A549 (cell line): ENCODE data around the gene CNST. TPM values are rescaled to one million over a fixed set of nuclear protein-coding genes. Genes with fewer than 3 reads are reported as not detected.

Experiments used
- ATAC-seq, 2 experiments: fragments of 200-7000 bp in 1 of 2; fragments of >200 bp in 1 of 2; cut with Nextera tagmentation in 1 of 2; cut with Tn5 transposase in 1 of 2; 3 replicates each; pipeline versions ENCODE4 v1.8.0 to v1.9.1; 2018 to 2020; ENCODE audit warnings: mild to moderate bottlenecking in 1 of 2, moderate library complexity in 1 of 2
- CTCF ChIA-PET: fragments of 300-600 bp; sonication (Branson Sonifier 250); formaldehyde crosslinking; extraction: SDS; loops from one replicate; lab custom pipeline; 2021; ENCODE audit warnings: antibody characterized with exemption, inconsistent platforms; lab: Yijun Ruan, JAX
- POLR2A ChIA-PET: fragments of 350-600 bp; formaldehyde crosslinking; extraction: SDS; loops from one replicate; lab custom pipeline; 2021; ENCODE audit warnings: antibody characterized with exemption, inconsistent platforms; lab: Yijun Ruan, JAX
- DNase-seq, 2 experiments: peaks; one replicate each; pipeline versions ENCODE4 v3.0.0 to v3.0.0-alpha.2; 2011 to 2016; ENCODE audit warnings: low read depth in 1 of 2, low spot score in 1 of 2
- FAIRE-seq: peaks from 2 replicates; lab custom pipeline; 2011; peaks lifted over from hg19 to GRCh38; lab: Jason Lieb, UNC
- H3K27ac ChIP-seq, 2 experiments: fragments of >200 bp; sonication (Bioruptor Twin); formaldehyde crosslinking; 3 replicates each; pipeline ENCODE4 v1.5.1; 2016 to 2017
- H3K4me1 ChIP-seq: fragments of >200 bp; sonication (Bioruptor Twin); formaldehyde crosslinking; 3 replicates; pipeline ENCODE4 v1.6.1; 2016
- H3K4me2 ChIP-seq: fragments of >200 bp; sonication (Bioruptor Twin); formaldehyde crosslinking; 3 replicates; pipeline ENCODE4 v1.6.1; 2016
- H3K4me3 ChIP-seq: fragments of >200 bp; sonication (Bioruptor Twin); formaldehyde crosslinking; 3 replicates; pipeline ENCODE4 v1.5.1; 2016
- H3K9me3 ChIP-seq: fragments of >200 bp; sonication (Bioruptor Twin); formaldehyde crosslinking; 3 replicates; pipeline ENCODE4 v1.6.1; 2016
- CBX2 ChIP-seq: fragments of 200-600 bp; sonication (generic); IDR thresholded peaks from 2 replicates; pipeline ENCODE4 v1.6.1; 2016; ENCODE audit warnings: low read depth, mild to moderate bottlenecking, borderline replicate concordance
- CHD4 ChIP-seq: fragments of 200-600 bp; sonication (generic); IDR thresholded peaks from 2 replicates; pipeline ENCODE4 v1.6.1; 2016; ENCODE audit warnings: antibody characterized with exemption, mild to moderate bottlenecking, borderline replicate concordance
- CTCF ChIP-seq: fragments of >200 bp; sonication (Bioruptor Twin); formaldehyde crosslinking; IDR thresholded peaks from 3 replicates; pipeline ENCODE4 v1.5.1; 2016
- GATA3 ChIP-seq: IDR thresholded peaks from 2 replicates; pipeline ENCODE4 v1.6.1; 2012; ENCODE audit warnings: borderline replicate concordance
- HOXB13 ChIP-seq: fragments of 250-450 bp; sonication (Bioruptor Pico); IDR thresholded peaks from 2 replicates; pipeline ENCODE4 v1.5.0; 2020; ENCODE audit warnings: low read depth, mild to moderate bottlenecking, moderate library complexity
- HOXB5 ChIP-seq: fragments of 250-450 bp; sonication (Bioruptor Pico); IDR thresholded peaks from 2 replicates; pipeline ENCODE4 v1.5.0; 2020; ENCODE audit warnings: mild to moderate bottlenecking, moderate library complexity
- JUNB ChIP-seq: fragments of >200 bp; sonication (Bioruptor Twin); formaldehyde crosslinking; IDR thresholded peaks from 2 replicates; pipeline ENCODE4 v1.6.1; 2016
- KDM5A ChIP-seq: fragments of 200-600 bp; sonication (generic); IDR thresholded peaks from 2 replicates; pipeline ENCODE4 v1.6.1; 2016; ENCODE audit warnings: antibody characterized with exemption, mild to moderate bottlenecking
- MAFK ChIP-seq: fragments of 450-650 bp; IDR thresholded peaks from 2 replicates; pipeline ENCODE4 v1.6.1; 2014; ENCODE audit not compliant: partially characterized antibody
- MYC ChIP-seq: IDR thresholded peaks from 2 replicates; pipeline ENCODE4 v1.6.1; 2012; ENCODE audit warnings: mild to moderate bottlenecking, inconsistent platforms, low read length, improper control_type of control experiment, borderline replicate concordance
- NFE2L2 ChIP-seq: fragments of 150-350 bp; conservative IDR thresholded peaks from 2 replicates; pipeline ENCODE4 v1.6.1; 2014; ENCODE audit warnings: low read length
- PHF8 ChIP-seq: fragments of 200-600 bp; sonication (generic); IDR thresholded peaks from 2 replicates; pipeline ENCODE4 v1.6.1; 2016; ENCODE audit warnings: low read depth, mild to moderate bottlenecking, antibody characterized with exemption, moderate library complexity, borderline replicate concordance
- POLR2A ChIP-seq: IDR thresholded peaks from 2 replicates; pipeline ENCODE4 v1.6.1; 2012; ENCODE audit warnings: mild to moderate bottlenecking, low read length
- POLR2AphosphoS2 ChIP-seq: conservative IDR thresholded peaks from 2 replicates; pipeline ENCODE4 v1.6.1; 2012; ENCODE audit warnings: low read length, improper control_type of control experiment, inconsistent platforms
- RAD21 ChIP-seq, 2 experiments: fragments of >200 bp in 1 of 2; sonication (Bioruptor Twin) in 1 of 2; formaldehyde crosslinking in 1 of 2; IDR thresholded peaks in 1 of 2; conservative IDR thresholded peaks in 1 of 2; 2 replicates in 1 of 2; 3 replicates in 1 of 2; pipeline ENCODE4 v1.6.1; 2012 to 2018; ENCODE audit warnings: inconsistent platforms in 1 of 2
- RCOR1 ChIP-seq: fragments of 150-350 bp; IDR thresholded peaks from 2 replicates; pipeline ENCODE4 v1.6.1; 2014; ENCODE audit warnings: antibody characterized with exemption, low read length, low read depth
- RFX5 ChIP-seq: fragments of 450-650 bp; IDR thresholded peaks from 2 replicates; pipeline ENCODE4 v1.7.1; 2014; ENCODE audit warnings: antibody characterized with exemption, mild to moderate bottlenecking, moderate library complexity
- RNF2 ChIP-seq: fragments of 200-600 bp; sonication (generic); IDR thresholded peaks from 2 replicates; pipeline ENCODE4 v1.6.1; 2016; ENCODE audit warnings: low read depth, mild to moderate bottlenecking, antibody characterized with exemption, moderate library complexity, borderline replicate concordance
- SMC3 ChIP-seq: fragments of >200 bp; sonication (Bioruptor Twin); formaldehyde crosslinking; IDR thresholded peaks from 3 replicates; pipeline ENCODE4 v1.6.1; 2018; ENCODE audit warnings: inconsistent platforms
- TFCP2L1 ChIP-seq: fragments of 250-450 bp; sonication (Bioruptor Pico); IDR thresholded peaks from 2 replicates; pipeline ENCODE4 v1.5.0; 2021; ENCODE audit warnings: mild to moderate bottlenecking
- TP53 ChIP-seq: fragments of 250-450 bp; sonication (Bioruptor Pico); IDR thresholded peaks from 2 replicates; pipeline ENCODE4 v1.5.0; 2021; ENCODE audit warnings: mild to moderate bottlenecking, moderate library complexity
- ZNF302 ChIP-seq: fragments of 250-450 bp; sonication (Bioruptor Pico); IDR thresholded peaks from 2 replicates; pipeline ENCODE4 v1.9.0; 2021; ENCODE audit warnings: inconsistent platforms, mild to moderate bottlenecking, moderate library complexity
- ZSCAN20 ChIP-seq: fragments of 250-450 bp; sonication (Bioruptor Pico); IDR thresholded peaks from 2 replicates; pipeline ENCODE4 v1.8.0; 2022; ENCODE audit warnings: mild to moderate bottlenecking, moderate library complexity
- WGBS: methylation state at CpG from one replicate; pipeline ENCODE4 v1.1.6; 2017; ENCODE audit errors: missing lambda C conversion rate; 5-methylcytosine and 5-hydroxymethylcytosine counted together
- polyA plus RNA-seq, 4 experiments: library from polyadenylated mRNA; depleted of rRNA in 3 of 4; stranded (reverse); fragments of >200 nt; fragmentation: RNase III in 1 of 4; extraction: RNeasy Plus Mini Kit Qiagen cat#74134 plus additional on column Dnase treatment in 1 of 4; gene quantifications; 2 replicates in 3 of 4; 3 replicates in 1 of 4; pipeline ENCODE4 v1.2.3, GENCODE V29; 2011 to 2017
- TF ChIP-seq, protein P1 (sequence below): IDR thresholded peaks from 2 replicates; pipeline ENCODE4 v1.6.1; 2012
- TF ChIP-seq, protein P2 (sequence below): fragments of >200 bp; sonication (Bioruptor Twin); formaldehyde crosslinking; IDR thresholded peaks from 3 replicates; pipeline ENCODE4 v1.6.1; 2016
- TF ChIP-seq, protein P3 (sequence below): fragments of 150-350 bp; IDR thresholded peaks from 2 replicates; pipeline ENCODE4 v1.6.1; 2014; ENCODE audit warnings: low read depth, mild to moderate bottlenecking, low read length

The CNST gene
- polyA plus RNA-seq, 2 of the 4 experiments (the other 2 are of a cell fraction), result 7.9 to 23.0 TPM

DNA sequence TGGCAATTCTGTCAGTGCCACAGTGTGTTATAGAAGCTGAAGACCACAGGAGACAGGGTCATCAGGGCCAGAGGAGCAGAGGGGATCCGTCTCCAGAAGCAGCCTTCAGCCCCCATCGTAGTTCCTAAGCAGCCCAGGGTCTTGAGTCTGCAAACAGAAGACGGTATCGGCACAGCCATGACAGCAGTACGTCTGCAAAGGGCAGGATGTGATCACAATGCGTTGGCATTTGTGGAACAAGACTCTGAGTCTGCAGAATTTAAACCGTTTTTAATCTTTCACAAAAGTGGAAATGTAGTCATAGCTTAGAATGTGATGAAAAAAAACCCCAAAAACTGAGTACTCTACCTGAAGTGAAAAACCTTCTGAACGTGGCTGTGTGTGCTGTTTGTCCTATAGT, 113.9 kb downstream of the CNST start (continued):
- TF ChIP-seq HOXB13 (CRISPR knock-in tag), result no peak

- no peak for DNase-seq
- no peak for FAIRE-seq
- H3K27ac ChIP-seq, result no peak overlapping the region
- no peak overlapping the region for H3K4me2 ChIP-seq
- ChIA-PET CTCF (interaction anchor here (0.7 to 2.5 kb wide), 3 partner anchors 9 to 1521 kb away, joined by 3 to 15 read pairs (median 5); no protein-coding TSS in a partner anchor), POLR2A (no interaction called here)
- ATAC-seq, result no peak
- no peaks in the 10 kb centered on the region for H3K4me1 ChIP-seq
- no peak overlapping the region for H3K4me3 ChIP-seq
- TF ChIP-seq MYC (no peak), JUNB (no peak), POLR2A (no peak), RCOR1 (no peak), ZSCAN20 (no peak), RNF2 (no peak), KDM5A (no peak), GATA3 (no peak), RFX5 (no peak), ZNF302 (CRISPR knock-in tag) (no peak), PHF8 (no peak), HOXB5 (no peak), TP53 (no peak), CBX2 (no peak)
- TF ChIP-seq, protein P1, sequence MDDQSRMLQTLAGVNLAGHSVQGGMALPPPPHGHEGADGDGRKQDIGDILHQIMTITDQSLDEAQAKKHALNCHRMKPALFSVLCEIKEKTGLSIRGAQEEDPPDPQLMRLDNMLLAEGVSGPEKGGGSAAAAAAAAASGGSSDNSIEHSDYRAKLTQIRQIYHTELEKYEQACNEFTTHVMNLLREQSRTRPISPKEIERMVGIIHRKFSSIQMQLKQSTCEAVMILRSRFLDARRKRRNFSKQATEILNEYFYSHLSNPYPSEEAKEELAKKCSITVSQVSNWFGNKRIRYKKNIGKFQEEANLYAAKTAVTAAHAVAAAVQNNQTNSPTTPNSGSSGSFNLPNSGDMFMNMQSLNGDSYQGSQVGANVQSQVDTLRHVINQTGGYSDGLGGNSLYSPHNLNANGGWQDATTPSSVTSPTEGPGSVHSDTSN, result no peak
- H3K9me3 ChIP-seq, result no peaks in the 10 kb centered on the region
- 87% methylated on average over 10 of the region's 10 CpGs for WGBS
Measured at GRCh38 chr1:246680696-246681130, 114.5 kb downstream of the CNST start.

- H3K4me3 ChIP-seq, result no peak overlapping the region
- DNase-seq (no peak), FAIRE-seq (no peak), ATAC-seq (no peak)
- no peaks in the 10 kb centered on the region for H3K4me1 ChIP-seq
- ChIA-PET CTCF (interaction anchor here (1.1 to 2.5 kb wide), 3 partner anchors 7 to 111 kb away, joined by 4 to 15 read pairs (median 5); no protein-coding TSS in a partner anchor), POLR2A (no interaction called here)
- H3K4me2 ChIP-seq, result no peak overlapping the region
- WGBS, result 71% methylated on average over 15 of the region's 15 CpGs
- no peak overlapping the region for H3K27ac ChIP-seq
- no peak for TF ChIP-seq ZNF302 (CRISPR knock-in tag)
- TF ChIP-seq, protein P2, sequence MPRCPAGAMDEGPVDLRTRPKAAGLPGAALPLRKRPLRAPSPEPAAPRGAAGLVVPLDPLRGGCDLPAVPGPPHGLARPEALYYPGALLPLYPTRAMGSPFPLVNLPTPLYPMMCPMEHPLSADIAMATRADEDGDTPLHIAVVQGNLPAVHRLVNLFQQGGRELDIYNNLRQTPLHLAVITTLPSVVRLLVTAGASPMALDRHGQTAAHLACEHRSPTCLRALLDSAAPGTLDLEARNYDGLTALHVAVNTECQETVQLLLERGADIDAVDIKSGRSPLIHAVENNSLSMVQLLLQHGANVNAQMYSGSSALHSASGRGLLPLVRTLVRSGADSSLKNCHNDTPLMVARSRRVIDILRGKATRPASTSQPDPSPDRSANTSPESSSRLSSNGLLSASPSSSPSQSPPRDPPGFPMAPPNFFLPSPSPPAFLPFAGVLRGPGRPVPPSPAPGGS, result no peak
- no peaks in the 10 kb centered on the region for H3K9me3 ChIP-seq
Measured at GRCh38 chr1:246681900-246682895, 115.9 kb downstream of the CNST start.

DNA sequence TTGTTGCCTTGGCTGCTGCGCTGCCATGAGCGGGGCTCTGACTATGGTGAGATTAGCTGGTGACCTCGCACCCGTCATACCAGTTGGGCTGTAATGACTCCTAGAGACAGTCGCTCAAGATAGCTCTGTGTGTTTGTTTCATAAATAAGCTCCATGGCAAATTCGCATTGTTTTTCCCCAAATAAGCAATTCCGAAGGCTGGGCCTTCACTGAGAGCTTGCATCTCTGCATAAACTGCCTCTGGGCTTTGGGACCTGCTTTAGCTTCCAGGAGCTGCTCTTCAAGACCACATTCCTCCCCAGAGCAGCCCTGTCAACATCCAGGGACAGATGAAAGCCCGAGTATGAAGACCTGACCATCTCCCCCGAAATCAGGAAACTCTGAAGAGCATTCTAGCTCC, 117.3 kb downstream of the CNST start:
- H3K9me3 ChIP-seq, result no peaks in the 10 kb centered on the region
- no peak overlapping the region for H3K4me2 ChIP-seq
- H3K4me3 ChIP-seq, result no peak overlapping the region
- DNase-seq, result no peak
- WGBS, result 70% methylated on average over 9 of the region's 9 CpGs
- no peak overlapping the region for H3K27ac ChIP-seq
- ChIA-PET POLR2A (no interaction called here), CTCF (interaction anchor here (1.0 to 1.2 kb wide), 4 partner anchors 10 to 1526 kb away, joined by 3 to 5 read pairs (median 4); no protein-coding TSS in a partner anchor)
- H3K4me1 ChIP-seq, result no peaks in the 10 kb centered on the region
- no peak for ATAC-seq
- FAIRE-seq, result no peak
- TF ChIP-seq SMC3, result no peak
- no peak for TF ChIP-seq MAFK
- TF ChIP-seq CHD4, result no peak
- TF ChIP-seq ZNF302 (CRISPR knock-in tag), result no peak
- no peak for TF ChIP-seq CTCF
- no peak for TF ChIP-seq RAD21 (conservative IDR thresholded peaks at IDR 0.05 in 1 of 2, IDR thresholded peaks at IDR 0.05 in 1 of 2)
- no peak for TF ChIP-seq HOXB13 (CRISPR knock-in tag)
- TF ChIP-seq, protein P3, sequence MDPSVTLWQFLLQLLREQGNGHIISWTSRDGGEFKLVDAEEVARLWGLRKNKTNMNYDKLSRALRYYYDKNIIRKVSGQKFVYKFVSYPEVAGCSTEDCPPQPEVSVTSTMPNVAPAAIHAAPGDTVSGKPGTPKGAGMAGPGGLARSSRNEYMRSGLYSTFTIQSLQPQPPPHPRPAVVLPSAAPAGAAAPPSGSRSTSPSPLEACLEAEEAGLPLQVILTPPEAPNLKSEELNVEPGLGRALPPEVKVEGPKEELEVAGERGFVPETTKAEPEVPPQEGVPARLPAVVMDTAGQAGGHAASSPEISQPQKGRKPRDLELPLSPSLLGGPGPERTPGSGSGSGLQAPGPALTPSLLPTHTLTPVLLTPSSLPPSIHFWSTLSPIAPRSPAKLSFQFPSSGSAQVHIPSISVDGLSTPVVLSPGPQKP, result no peak
- TF ChIP-seq KDM5A, result no peak
- TF ChIP-seq JUNB, result no peak
- TF ChIP-seq TFCP2L1 (CRISPR knock-in tag), result no peak
- no peak for TF ChIP-seq POLR2AphosphoS2
- no peak for TF ChIP-seq NFE2L2
- TF ChIP-seq CBX2, result no peak
